HG03575 (cell line): ENCODE measurements around the gene ARFRP1.

Source experiments
- ATAC-seq: cut with Tn5 transposase; IDR thresholded peaks from one replicate; pipeline ENCODE4 v1.9.1; 2021; ENCODE audit not compliant: unreplicated experiment, insufficient number of reproducible peaks, low FRiP score; ENCODE audit errors: extremely low read depth

ARFRP1 gene, protein sequence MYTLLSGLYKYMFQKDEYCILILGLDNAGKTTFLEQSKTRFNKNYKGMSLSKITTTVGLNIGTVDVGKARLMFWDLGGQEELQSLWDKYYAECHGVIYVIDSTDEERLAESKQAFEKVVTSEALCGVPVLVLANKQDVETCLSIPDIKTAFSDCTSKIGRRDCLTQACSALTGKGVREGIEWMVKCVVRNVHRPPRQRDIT

DNA sequence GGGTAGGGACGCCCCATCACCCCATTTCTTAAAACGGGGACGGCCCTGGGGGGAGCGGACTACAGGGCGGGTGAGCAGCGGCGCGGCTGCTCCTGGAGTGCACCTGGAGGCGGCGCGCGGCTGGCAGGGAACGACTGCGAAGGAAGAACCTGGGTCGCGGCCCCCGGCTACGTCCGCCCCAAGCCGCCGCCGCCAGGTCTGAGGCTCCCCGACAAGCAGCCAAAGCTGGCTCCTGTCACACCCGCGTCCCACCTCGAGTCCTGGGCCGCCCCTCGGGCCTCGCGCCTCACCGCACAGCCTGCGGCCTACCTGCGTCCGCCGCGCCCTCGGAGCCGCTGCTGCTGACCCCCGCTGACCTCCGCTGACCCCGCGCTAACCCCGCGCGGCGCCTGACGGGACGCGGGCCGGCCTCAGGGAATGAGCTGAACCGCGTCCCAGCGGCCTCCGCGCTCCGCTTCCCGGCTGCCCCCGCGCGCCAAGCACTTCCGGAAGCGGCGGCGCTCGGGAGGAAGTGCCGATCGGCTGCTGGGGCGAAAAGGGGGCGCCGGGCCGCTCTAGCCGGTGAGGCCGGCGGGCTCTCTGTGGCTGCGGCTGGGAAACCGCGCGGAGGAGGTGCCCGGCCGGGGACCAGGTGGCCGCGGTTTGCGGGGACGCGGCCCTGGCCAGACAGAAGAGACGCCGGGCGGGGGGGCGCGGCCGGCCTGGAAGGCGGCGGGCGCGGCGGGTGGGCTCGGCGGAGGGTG, at the start of gene ARFRP1, which contains the start of gene ZGPAT:
ARFRP1 (minus strand) TSS at position 419 of the 743 bp plus-strand sequence. CDS start 885 bp downstream, outside the sequence.
ZGPAT (plus strand) TSS at position 482 of the 743 bp plus-strand sequence. CDS start 542 bp downstream, outside the sequence.
- ATAC-seq = no peak

DNA sequence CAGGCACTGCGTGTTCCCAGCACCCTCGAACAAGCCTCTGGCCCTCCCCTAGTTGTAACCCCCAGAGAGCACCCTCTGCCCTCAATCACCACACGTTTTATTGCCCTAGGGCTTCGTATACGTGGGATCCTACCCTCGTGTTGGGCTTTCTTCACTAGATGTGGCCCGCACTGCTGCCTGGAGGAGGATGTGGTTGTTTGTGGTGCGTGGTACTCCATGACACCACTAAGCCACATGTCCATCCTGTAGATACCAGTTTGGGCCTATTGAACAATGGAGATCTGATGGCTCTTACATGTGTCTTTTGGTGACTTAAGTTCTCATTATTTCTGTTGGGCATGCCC, 48.8 kb upstream of the ARFRP1 start:
- ATAC-seq = no peak

DNA sequence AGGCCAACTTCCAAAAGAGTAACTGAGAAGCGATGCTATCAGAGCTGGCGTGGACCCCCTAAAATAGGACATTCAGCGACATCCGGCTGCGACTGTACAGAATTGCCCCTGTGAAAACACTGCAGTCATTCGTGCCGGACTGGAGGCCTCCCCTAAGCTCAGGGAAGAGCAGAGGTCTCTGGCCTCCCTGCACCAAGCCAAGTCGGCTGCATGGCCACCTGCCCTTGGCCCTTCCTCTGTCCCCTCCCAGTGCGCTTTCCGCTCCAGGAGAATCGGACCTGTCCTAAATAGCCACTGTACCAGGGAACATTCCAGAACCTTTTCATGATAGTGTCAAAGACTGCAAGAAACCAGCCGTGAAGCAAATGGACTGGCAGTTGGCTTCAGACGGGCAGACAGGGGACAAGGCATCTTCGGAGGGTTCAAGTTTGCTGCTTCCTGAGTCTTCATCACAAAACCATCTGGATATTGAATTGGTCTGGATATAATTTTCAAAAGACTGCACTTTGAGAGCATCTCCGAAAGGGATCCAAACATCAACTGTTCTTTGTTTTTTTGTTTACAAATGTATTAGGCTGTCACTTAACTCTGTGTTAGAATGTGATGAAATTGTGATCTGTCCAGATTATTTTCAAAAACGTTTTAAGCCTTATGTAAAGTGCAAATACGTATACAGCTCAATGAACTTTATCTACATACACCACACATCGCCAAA, 48.3 kb upstream of the ARFRP1 start:
- no peak for ATAC-seq

DNA sequence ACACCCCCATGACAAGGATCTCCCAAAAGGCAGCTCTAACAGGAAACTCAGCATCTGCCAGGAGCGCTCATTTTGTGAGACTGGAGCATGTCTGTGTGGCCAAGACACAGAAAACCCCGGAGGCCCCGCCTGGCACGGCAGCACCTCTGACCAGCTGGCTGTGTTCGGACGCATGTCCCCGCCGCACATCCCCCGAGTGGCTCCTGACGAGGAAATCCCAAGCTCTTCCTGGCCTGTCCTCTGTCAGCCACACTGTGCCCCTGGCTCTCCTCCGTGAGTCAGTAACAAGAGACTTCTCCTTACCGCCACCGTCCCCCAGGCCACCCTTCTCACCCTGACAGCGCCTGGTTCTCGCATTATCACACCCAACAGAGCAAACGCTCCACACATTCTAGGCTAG, 46.2 kb upstream of the ARFRP1 start:
- no peak for ATAC-seq

DNA sequence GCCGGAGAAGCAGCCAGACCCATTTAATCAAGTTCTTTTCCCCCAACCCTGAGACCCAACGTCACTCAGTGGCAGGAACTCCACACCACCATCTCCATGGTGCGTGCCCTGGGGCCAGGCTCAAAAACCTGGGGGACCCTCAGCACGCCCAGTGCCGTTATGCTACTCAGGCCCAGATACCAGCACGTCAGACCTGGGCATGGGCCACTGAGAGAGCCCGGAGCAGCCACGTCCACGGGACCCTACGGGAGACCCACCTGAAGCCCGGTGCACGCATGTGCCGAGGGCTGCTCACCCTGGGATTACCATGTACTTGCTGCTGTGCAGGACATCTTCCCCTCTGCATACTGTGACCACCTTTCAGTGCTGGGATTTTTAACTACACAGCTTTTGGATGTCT, 45.6 kb upstream of the ARFRP1 start:
- no peak for ATAC-seq

DNA sequence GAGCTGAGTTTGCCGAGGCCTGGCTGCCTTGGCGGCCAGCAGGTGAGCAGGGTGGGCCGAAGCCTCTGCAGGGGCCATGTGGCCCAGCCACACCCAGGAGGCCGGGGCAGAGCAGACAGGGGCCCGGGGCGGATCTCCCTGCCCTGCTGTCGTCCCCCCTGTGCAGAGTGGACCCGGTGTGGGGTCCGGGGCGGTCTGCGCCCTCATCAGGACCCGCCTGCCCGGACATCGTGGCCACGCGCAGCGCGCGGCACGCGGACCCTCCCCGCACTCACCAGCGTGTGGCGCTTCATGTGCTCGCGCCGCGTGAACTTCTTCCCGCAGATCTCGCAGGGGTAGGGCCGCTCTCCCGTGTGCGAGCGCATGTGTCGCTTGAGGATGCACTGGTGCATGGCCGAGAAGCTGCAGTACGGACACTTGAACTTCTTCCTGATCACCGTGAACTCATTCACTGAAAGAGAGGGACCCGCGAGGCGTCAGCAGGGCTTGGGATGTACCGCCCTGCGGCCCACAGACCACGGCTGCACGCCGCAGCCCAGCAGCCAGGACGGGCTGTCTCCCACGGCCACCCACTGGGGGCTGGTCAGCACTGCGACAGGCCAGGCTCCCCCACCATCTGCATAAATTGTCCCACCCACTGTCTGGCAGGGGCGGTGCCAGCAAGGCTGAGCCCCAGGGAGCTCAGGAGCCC, 44.8 kb upstream of the ARFRP1 start:
- ATAC-seq = no peak

DNA sequence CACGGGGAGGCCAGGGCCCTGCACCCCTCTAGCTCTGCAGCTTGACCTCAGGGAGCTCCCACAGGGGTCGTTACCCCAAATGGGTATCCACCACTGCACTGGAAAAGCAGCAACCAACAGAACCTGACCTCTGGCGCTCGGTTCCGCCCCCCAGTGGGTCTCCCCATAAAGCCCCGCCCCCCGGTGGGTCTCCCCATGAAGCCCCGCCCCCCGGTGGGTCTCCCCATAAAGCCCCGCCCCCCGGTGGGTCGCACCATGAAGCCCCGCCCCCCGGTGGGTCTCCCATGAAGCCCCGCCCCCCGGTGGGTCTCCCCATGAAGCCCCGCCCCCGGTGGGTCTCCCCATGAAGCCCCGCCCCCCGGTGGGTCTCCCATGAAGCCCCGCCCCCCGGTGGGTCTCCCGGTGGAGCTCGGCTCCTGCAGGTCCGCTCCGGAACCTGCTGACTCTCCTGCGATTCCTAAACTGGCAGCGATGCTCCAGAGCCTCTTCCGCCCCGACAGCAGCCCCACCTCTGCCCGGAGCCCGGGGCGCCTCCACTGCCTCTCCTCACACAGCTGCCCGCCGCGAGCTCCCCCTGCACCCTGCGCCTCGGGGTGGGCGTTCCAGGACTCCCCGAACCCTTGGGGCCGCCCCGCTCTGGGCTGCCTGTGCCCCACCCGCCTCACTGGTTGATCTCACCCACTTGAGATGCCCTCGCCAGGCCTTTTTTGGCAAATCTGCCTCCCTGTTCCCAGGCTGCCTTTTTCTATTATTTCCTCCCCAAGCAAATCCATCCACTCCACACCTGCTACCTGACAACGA, 43.9 kb upstream of the ARFRP1 start:
- no peak for ATAC-seq

DNA sequence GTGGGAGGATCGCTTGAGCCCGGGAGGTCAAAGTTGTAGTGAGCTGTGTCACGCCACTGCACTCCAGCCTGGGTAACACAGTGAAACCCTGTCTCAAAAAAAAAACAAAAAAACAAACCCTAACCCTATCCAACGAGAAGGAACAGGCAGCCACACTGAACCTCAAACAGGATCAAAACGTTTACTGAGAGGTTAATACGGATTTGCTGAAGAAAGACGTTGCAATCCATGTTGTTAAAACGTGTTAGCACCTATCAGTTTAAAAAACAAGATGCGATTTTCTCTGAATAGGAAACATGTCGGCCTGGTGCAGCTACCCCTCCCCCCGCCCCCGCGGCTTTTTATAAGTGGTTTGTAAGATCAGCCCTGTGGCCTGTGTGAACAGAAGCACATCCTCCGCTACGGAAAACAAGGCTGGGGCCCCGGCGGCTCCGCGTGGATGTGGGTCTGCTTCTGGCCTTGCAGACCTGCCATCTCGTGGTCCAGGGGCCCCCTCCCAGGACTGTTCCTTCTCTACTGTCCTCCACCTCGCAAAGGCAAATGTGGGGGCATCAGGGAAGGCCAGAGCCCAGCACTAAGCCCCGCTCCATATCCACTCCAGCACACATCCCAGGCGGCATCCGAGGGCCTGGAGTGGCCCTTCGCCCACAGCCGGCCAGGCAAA, 43.2 kb upstream of the ARFRP1 start:
- no peak for ATAC-seq

DNA sequence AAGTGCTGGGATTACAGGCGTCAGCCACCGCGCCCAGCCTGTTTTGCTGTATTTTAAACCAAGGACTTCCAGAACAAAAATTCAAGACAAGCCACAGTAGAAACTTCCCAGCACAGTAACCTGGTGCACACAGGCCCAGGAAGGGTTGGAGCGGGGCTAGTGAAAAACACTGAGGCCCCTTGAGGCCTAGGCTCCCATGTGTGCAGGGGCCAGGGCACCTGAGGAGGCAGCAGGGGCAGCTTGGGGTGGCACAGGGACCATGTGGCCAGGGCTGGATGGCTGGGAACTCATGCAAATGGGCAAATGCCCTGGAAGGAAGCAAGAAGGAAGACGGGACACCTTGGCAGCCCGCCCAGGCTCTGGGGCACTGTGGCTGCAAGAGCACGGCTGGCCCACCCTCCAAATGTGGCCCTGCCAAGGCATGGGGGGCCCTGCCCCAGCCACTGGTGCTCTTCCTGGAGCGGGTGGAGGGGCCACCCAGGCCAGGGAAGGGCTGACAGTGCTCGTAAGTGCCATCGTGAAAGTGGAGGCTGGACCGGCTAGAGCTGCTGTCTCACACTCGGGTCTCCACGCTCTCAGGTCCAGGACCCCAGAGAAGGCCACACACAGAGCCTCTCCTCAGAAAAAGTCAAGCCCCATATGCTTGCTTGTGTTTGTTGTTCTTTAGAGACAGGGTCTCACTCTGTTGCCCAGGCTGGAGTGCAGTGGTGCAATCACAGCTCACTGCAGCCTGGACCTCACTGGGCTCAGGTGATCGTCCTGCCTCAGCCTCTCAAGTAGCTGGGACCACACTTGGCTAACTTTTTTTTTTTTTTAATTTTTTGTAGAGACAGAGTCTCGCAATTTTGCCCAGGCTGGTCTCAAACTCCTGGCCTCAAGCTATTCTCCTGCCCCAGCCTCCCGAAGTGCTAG, 42.1 kb upstream of the ARFRP1 start:
- no peak for ATAC-seq

DNA sequence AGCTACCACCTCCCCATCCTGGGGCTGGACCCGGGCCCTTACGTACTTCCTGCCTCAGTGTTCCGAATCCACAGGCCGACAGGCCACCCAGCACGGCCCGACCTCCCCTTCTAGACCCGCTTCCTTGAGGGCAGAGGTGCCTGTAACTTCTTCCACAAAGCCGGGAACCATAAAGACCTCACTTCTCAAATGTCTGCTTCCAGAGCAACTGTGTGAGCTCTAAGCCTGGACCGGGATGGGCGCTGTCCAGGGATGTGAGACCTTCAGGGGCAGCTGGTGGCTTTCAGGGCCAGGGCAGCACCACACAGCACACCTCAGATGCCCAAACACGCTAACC, 41.1 kb upstream of the ARFRP1 start:
- no peak for ATAC-seq

DNA sequence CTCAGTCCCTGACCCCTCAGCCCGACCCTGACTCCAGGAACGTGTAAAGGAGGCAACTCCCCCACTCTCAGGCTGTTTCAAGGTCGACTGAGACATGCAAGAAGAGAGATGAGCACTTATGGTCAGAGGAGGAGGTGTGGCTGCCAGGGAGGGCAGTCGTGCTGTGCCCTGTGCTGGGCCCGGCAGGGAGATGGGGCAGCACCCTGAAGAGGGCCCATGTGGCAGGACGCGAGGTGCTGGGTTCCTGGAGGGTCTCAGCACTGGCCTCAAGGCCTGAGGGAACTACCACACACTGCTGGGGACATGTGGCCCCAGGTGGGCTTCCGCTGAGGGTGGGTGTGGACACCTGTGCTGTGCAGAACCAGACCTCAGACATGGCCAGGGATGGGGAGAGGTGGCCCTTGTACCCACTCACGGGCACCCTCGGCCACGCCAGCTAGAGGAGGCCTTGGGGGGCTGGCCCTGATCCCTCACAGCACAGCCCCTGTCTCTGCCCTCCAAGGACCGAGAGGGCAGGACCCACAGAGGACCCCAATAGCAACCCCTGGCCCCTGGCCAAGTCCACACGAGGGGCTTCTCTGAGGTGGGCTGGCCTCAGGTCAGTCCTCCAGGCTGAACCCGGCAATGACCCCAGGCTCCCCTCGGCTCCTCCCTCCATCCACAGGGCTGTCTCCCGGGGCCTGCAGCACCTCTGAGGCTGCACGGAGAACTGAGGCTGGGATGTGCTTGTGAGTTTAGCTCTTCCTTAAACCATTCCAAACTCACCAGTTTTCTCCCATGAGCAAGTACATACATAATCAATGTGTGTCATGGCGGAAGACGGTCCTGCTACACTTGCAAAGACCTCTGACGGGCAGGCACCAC, 40.5 kb upstream of the ARFRP1 start:
- no peak for ATAC-seq

DNA sequence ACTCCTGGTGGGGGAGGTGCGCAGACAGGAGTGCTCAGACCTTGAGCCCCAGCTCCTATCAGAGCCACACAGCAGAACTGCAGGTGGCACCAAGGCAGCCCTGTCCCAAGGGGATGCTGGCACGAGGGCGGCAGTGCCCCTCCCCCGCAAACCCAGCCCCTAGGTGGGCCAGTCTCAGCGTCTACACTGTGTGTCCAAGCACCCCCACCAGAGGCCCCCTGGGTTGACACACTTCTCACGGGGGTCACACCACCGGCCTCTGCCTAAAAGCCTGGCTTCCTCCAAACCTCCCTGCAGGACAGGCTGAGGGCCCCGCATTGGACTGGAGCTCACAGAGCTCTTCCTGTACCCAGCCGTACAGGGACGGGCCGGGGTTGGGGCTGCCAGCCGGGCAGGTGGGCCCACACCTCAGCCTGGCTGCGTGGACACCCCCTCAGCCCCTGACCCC, 39.9 kb upstream of the ARFRP1 start:
- no peak for ATAC-seq

DNA sequence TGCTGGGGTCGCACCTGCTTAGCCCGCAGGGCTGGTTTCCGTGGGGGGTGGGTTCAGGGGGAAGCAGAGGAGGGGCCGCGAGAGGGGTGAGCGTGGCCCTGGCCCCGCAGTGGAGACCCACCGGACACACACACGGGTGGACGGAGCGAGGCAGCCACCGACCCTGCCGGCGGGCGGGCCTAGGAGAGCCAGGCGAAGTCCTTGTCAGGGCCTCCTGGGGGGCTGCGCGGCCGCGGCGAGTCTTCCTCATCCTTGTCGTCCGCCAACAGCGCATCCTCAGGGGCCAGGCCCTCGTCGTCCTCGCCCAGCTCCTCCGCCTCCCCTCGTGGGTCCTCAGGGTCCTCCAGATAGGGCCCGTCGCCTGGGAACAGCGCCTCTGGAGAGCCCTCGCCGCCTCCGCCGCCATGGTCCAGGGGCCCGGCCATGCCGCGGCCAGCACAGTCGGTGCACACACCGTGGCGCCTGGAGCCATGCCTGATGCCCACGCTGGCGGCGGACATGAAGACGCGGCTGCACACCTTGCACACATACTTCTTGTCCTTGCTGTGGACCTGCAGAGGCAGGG, 39.1 kb upstream of the ARFRP1 start:
- no peak for ATAC-seq

DNA sequence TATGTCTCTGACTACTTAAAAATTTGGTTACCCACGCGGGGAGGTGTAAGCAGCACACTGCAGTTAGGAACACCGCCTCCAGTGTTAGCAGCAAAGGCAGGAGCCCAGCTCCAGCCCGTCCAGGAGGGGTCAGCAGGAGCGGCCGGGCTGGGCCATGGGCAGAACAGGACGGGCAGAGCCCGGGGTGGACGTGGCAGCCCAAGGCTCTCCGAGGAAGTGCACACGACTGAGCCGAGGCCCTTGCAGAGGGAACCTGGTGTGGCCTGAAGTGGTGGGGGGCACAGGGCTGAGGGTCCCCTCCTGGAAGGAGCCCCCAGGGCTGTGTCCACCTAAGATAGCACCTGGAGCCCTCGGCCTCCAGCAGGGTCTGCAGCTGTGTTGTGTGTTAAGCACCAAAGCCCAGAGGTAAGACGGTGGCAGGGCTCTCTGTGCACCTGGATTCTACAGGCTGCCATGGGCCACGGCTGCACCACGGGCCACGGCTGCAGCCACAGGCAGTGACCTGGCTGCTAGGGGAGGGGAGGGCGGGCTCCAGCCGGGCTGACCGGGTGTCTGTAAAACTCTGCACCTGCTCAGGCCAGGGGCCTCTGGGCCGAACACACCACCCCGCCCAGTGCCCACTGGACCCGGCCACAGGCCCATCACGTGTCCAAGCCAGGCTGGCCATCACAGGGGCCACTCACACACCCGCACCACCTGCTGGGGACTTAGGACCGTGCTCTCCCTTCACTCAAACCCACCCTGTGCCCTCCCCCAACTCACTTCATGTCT, 38.4 kb upstream of the ARFRP1 start:
- ATAC-seq = no peak

DNA sequence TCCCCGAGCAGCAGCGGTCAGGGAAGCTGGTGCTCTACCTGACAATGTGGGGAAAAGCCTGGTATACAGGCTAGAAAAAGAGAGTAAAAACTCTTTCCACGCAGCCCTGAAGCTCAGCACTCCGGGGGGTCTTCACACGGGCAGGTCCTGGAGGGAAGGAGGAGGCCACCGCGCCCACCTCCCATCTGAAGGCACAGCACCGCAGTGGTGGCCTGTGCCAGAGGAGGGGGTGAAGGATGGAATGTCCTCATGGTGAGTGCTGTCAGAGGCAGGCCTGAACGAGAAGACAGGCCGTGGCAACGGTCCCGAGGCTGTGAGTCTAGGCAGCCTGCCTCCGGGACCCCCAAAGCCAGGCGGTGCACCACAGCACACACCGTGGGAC, 37.6 kb upstream of the ARFRP1 start:
- ATAC-seq = no peak
